MV-4-11 (cell line): Measurements from ENCODE around the gene PKHD1.
"Not testable (repeated sequence)": the region's sequence is repeated elsewhere in the genome, so short reads cannot be mapped to it uniquely, and the experiment has no call there.

Experiments used
- DNase-seq: peaks from one replicate; lab custom pipeline; 2025; lab: John Stamatoyannopoulos, UW

The PKHD1 gene

GRCh38 chr6:51855310-51856082 is 231.9 kb downstream of the PKHD1 start:
- DNase-seq = peak; percentile 62

GRCh38 chr6:51854876-51855275 is 232.5 kb downstream of the PKHD1 start:
- no peak for DNase-seq

- no peak for DNase-seq
Observed at GRCh38 chr6:51854347-51854746, 233.1 kb downstream of the PKHD1 start.

- not testable (repeated sequence) for DNase-seq
Observed at GRCh38 chr6:51853109-51853508, 234.3 kb downstream of the PKHD1 start.

- no peak for DNase-seq
Observed at GRCh38 chr6:51846531-51846930, 240.9 kb downstream of the PKHD1 start.

- DNase-seq = no peak
Observed at GRCh38 chr6:51844336-51844735, 243.1 kb downstream of the PKHD1 start.

- no peak for DNase-seq
Observed at GRCh38 chr6:51843456-51844056, 243.9 kb downstream of the PKHD1 start.

GRCh38 chr6:51842804-51843378 is 244.5 kb downstream of the PKHD1 start:
- no peak for DNase-seq

- no peak for DNase-seq
Observed at GRCh38 chr6:51842061-51842803, 245.2 kb downstream of the PKHD1 start.

- DNase-seq = no peak
Observed at GRCh38 chr6:51841626-51842025, 245.8 kb downstream of the PKHD1 start.

GRCh38 chr6:51839726-51840374 is 247.6 kb downstream of the PKHD1 start:
- no peak for DNase-seq

GRCh38 chr6:51830666-51831065 is 256.7 kb downstream of the PKHD1 start:
- DNase-seq = no peak

GRCh38 chr6:51827580-51827979 is 259.8 kb downstream of the PKHD1 start:
- no peak for DNase-seq

- DNase-seq = no peak
Observed at GRCh38 chr6:51824940-51825339, 262.5 kb downstream of the PKHD1 start.

- no peak for DNase-seq
Observed at GRCh38 chr6:51820555-51820954, 266.9 kb downstream of the PKHD1 start.

GRCh38 chr6:51818520-51819022 is 268.8 kb downstream of the PKHD1 start:
- no peak for DNase-seq

GRCh38 chr6:51817832-51818231 is 269.6 kb downstream of the PKHD1 start:
- no peak for DNase-seq

GRCh38 chr6:51814418-51814817 is 273.0 kb downstream of the PKHD1 start:
- DNase-seq = no peak

GRCh38 chr6:51813904-51814303 is 273.5 kb downstream of the PKHD1 start:
- DNase-seq = no peak

- no peak for DNase-seq
Observed at GRCh38 chr6:51812231-51812630, 275.2 kb downstream of the PKHD1 start.

GRCh38 chr6:51805517-51805916 is 281.9 kb downstream of the PKHD1 start:
- peak; percentile 24 for DNase-seq

GRCh38 chr6:51800603-51801002 is 286.8 kb downstream of the PKHD1 start:
- no peak for DNase-seq
